Middle frontal gyrus (tissue), 1 donor: ENCODE measurements around the gene CD300LB.
"Not testable (repeated sequence)": the region's sequence is repeated elsewhere in the genome, so short reads cannot be mapped to it uniquely, and the experiment has no call there.

Experiments used
- DNase-seq: peaks from one replicate; pipeline ENCODE4 v3.0.0-alpha.2; 2015; ENCODE audit warnings: low spot score; ENCODE audit errors: extremely low spot score

The CD300LB gene

GRCh38 chr17:74531231-74531761 lies at the start of gene CD300LB:
CD300LB (minus strand) TSS chr17:74531475; CDS start chr17:74531350, 125 bp downstream.
- DNase-seq: no peak

DNA sequence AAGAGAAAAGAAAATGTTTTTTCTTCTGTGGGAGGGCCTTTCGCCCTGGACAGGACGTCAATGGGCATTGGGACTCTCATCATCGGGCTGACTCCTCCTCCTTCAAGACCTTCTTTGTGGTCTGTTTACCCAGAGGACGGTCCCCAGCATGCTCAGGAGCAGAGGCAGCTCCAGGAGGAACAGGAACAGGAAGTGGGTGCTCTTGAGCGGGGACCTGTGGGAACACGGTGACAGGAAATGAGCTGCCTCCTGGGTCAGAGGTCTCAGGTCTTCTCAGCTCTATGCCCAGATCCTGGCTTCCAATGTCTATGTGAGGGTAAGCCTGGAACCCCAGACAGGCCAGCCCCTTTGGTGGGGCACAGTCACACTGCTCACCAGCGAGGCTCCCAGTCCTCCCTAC lies 48.6 kb upstream of the CD300LB start:
- DNase-seq: no peak

DNA sequence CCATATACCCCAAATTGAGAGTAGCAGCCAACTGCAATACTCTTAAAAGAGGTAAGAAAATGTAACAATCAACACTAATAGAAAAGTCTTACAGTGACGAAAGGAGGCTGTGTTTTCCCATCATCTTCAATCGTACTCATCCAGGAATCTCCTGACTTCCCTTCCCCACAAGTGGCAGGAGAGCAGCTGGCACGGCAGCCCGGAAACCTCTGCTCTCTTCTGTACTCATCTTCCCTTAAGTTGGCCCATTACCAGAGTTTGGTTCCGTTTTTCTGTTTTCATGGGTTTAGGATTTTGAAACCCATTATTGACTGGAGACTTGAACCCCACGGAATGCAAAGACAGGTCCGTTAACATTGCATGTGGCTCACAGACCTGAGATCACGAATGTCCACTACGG lies 47.7 kb upstream of the CD300LB start:
- no peak for DNase-seq

GRCh38 chr17:74574489-74575142 lies 43.3 kb upstream of the CD300LB start:
- DNase-seq: no peak

- DNase-seq: not testable (repeated sequence)
Measured at GRCh38 chr17:74573635-74574034, 42.4 kb upstream of the CD300LB start.

DNA sequence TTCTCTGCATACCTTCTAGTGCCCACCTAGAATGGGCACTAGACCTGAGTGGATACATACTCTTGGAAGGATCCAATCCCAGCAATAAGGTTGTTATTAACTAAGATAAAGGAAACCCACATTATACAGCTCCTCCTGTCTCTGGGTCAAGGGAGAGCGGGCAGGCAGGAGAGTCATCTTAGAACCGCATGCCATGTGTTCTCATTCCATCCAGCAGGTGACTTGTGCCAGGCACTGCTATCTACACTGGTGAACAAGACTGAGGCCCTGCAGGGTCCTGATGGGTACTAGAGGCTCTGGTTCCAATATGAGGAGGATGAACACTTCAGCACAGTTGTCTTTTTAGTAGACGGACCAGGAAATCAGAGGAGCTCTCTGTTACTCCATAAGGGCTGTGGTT lies 41.9 kb upstream of the CD300LB start:
- no peak for DNase-seq

- no peak for DNase-seq
Measured at GRCh38 chr17:74571621-74572270, 40.5 kb upstream of the CD300LB start.

DNA sequence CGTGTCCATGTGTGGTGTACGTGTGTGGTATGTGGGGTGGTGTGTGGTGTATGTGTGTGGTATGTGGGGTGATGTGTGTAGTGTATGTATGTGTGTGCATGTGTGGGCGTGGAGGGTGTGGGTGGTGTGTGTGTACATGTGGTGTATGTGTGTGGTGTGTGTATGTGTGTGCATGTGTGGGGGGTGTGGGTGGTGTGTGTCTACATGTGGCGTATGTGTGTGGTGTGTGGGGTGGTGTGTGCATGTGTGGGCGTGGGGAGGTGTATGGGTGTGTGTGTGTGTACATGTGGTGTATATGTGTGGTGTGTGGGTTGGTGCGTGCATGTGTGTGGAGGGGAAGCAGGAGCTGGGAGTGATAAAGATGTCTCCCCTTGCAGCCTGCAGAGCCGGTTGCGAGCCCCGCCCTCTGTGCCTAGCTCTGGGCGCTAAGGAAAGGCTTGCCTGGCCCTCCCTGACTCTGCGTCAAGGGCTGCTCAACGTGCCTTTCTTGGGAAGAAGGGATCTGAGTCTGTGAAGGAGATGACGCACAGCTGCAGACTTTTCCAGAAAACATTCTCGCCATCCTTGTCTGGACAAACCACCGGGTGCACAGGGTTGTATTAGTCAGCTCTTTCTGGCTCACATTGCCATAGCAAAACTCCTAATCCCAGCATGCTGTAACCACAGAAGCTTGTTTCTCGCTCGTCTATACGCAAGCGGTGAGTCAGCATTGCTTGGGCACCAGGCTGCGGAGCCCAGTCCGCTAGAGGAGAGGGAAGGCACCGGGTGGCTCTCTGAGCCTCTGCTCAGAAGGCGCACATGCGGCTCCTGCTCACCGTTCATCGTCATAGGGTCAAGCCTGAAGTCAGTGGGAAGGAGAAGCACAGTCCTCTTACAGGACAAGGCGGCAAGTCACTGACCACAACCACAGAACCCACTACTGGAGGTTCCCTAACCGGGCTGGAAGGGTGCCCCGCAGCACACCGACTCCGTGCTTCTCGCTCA lies 38.0 kb upstream of the CD300LB start:
- DNase-seq: no peak

GRCh38 chr17:74568106-74568873 lies 37.0 kb upstream of the CD300LB start:
- no peak for DNase-seq

DNA sequence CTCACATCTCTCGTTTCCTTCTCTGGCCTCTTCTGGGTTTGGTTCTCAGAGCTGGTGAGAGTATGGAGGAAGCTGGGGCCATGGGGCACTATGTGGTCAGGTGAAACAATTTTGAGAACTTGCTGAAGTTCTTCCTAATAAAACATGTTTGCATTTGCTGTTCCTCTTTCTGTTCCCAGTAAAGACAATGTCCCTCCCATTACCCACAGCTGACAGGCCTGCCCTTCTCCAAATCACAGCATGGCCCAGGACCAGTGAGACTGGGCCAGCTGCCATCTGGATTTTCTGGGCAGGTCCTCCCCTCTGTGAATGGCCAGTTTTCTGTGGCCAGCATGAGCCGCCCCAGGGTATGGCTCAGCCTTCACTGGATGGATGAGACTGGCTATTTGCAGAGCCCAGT lies 36.1 kb upstream of the CD300LB start, which contains the start of gene CD300H:
Gene CD300H (minus strand): TSS at position 113 of the 400 bp plus-strand sequence.
- no peak for DNase-seq

DNA sequence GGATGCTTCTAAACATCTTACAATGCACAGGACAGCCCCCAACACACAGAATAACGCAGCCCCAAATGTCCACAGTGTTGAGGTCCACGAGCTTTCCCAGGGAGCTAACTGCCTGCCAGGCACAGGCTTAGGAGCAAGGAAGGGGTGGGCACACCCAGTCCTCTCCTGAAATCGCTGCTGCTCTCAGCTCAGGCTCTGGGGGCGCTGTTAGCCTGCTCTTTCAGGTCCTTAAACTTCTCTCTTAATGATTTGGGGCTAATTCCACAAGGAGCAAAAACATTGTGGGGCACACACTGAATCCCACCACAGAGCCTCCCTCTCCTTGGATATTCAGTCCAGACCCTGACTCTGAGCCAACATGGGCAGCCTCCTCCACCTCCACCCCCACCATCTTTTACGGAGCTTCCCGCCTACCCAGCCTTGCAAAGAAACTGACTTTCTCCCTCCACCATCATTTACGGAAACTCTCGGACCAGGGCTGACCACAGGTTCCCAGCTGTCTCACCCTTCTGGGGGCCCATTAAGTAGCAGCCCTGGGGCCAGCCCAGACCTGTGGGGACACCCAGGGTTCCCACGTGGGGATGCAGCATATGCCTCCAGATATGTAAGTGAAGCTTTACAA lies 35.0 kb upstream of the CD300LB start:
- DNase-seq: no peak

DNA sequence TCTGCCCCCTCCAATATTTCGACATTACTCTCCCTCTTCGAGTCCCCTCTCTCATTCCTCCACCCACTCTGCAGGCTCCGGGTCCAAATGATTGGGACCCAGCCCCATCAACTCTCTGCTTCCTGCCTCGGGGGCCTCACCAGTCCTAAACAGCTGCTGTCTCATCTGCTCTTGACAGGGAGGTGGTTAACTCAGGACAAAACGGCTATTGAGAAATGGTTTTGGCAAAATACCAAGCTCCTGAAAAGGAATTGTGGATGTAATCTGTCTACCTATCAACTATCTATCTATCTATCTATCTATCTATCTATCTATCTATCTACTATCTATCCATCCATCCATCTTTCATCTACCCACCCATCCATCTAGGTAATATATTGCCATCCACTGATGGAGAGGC lies 33.9 kb upstream of the CD300LB start:
- no peak for DNase-seq

GRCh38 chr17:74563358-74563757 lies 32.1 kb upstream of the CD300LB start:
- no peak for DNase-seq

- no peak for DNase-seq
Measured at GRCh38 chr17:74561586-74561985, 30.3 kb upstream of the CD300LB start.

DNA sequence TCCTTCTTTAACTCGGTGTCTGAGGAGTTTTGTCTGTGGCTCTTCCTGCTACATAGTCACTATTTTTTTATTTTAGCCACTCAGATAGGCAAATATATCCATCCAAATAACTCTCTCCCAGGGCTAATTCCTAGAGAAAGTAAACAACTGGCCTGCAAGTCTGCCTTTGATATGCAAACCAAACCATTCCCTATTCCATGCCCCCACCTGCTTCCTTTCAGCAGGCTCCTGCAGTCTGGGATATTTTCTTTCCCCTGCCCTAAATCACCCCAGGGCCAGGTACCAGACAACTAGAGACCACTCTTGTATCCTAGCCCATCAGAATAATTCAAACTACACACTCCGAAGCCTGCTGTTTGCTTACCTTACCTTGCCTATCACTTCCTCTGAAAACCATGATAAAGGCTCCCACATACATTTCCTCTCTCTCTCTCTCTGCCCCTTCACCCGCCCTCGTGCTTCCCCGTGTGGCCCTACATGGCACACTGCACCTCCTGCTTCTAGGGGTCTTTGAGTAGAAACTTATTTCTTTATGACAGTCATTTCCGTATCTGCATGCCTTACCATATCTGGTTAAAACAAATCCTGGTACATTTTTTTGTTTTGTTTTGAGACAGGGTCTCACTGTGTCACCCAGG lies 27.7 kb upstream of the CD300LB start:
- no peak for DNase-seq

- DNase-seq: not testable (repeated sequence)
Measured at GRCh38 chr17:74558402-74558801, 27.1 kb upstream of the CD300LB start.

DNA sequence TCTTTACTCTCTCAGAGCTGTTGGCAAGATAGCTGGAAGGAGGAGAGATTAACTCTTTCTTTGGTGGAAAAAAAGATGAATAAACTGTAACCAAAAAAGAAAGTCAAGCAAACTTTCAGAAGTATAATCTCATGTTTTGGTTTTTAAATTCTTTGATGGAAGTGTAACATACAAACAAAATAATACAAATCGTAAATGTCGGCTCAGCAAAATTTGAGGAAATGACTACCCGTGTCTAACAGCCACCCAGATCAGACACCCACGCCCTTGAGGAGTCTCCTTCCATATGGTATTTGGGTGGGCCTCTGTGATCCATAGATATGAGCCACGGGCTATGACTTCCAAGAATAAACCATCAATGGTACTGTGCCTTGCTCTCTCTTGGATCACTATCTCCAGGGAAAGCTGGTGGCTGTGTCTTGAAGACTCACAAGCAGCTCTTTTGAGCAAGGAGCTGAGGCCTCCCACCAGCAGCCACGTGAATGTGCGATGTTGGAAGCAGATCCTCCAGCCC lies 24.2 kb upstream of the CD300LB start:
- no peak for DNase-seq

DNA sequence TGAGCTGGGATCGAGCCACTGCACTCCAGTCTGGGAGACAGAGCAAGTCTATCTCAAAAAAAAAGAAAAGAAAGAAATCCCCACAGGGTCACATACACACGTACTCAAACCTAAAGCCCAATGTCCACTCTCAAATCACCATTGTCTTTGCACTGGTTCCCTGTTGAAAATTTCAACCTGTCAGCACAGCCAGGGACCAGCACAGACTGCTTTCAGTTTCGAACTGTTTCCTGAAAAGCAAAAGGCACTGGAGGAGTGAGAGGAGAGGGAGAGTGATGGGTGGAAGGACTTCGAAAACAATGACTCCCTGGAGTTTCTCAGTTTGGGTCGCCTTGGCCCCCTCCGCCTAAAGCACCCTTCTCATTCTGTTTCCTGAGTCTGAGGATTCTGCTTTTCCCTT lies 23.6 kb upstream of the CD300LB start:
- DNase-seq: no peak

DNA sequence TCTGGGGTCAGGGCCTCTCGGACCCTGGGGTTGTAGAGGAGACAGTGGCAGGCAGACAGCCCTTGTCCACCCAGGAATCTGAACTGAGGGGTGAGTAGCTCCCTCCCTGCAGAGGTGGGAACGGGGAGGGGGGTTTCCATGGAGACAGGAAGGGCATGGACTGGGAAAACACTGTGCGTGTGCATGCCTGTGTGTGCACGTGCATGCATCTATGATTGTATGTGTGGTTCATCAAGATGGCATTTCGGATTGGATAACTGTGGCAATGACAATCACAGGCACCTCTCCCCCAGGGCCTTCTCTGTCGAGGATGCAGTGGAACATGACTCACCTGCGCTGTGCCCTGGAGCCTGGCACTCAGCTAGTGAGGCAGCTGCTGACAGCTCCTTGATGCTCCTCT lies 20.8 kb upstream of the CD300LB start:
- no peak for DNase-seq

GRCh38 chr17:74550602-74551001 lies 19.3 kb upstream of the CD300LB start:
- no peak for DNase-seq
